ENCODE measurements around the gene GRK5.

DNA sequence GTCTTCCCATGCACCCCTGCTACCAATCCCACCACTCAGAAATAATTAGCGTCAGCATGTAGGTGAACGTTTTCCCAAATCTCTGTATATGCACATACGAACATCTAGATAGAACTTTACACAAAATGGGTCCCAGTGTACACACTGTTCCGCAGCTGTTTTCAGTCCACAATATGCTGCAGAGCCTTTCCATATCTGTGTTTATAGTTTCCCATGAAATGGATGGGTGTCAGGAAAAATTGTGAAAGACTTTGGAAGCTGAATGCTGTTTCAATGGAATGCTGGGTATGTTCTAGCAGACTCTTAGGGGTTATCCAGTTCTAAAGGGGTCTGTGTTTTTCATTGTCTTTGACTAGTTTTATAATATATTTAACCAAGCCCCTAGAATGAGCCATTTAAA lies 13.8 kb downstream of the GRK5 start:
- no peak for TF ChIP-seq POLR2A (IDR thresholded peaks at IDR 0.05)
- TF ChIP-seq, protein P1, sequence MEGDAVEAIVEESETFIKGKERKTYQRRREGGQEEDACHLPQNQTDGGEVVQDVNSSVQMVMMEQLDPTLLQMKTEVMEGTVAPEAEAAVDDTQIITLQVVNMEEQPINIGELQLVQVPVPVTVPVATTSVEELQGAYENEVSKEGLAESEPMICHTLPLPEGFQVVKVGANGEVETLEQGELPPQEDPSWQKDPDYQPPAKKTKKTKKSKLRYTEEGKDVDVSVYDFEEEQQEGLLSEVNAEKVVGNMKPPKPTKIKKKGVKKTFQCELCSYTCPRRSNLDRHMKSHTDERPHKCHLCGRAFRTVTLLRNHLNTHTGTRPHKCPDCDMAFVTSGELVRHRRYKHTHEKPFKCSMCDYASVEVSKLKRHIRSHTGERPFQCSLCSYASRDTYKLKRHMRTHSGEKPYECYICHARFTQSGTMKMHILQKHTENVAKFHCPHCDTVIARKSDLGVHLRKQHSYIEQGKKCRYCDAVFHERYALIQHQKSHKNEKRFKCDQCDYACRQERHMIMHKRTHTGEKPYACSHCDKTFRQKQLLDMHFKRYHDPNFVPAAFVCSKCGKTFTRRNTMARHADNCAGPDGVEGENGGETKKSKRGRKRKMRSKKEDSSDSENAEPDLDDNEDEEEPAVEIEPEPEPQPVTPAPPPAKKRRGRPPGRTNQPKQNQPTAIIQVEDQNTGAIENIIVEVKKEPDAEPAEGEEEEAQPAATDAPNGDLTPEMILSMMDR (IDR thresholded peaks at IDR 0.05): no peak

All from Peyer's patch (tissue), 4 donors.